GM12873 (cell line): Measurements from ENCODE around the gene ADAMTSL2.

Experiments
- CTCF ChIP-seq: IDR thresholded peaks from 2 replicates; pipeline ENCODE4 v1.5.1; 2012; ENCODE audit warnings: low read depth, mild to moderate bottlenecking, moderate library complexity, low read length, control low read depth; ENCODE audit not compliant: insufficient read depth; ENCODE audit errors: missing control alignments

ADAMTSL2 gene

GRCh38 chr9:133604214-133604613 lies 69.7 kb downstream of the ADAMTSL2 start:
- TF ChIP-seq CTCF, result peak; percentile 14

- no peak for TF ChIP-seq CTCF
Observed at GRCh38 chr9:133604856-133605255, 70.4 kb downstream of the ADAMTSL2 start.

- no peak for TF ChIP-seq CTCF
Observed at GRCh38 chr9:133605446-133605845, 70.9 kb downstream of the ADAMTSL2 start.

GRCh38 chr9:133605856-133606707 lies 71.6 kb downstream of the ADAMTSL2 start:
- TF ChIP-seq CTCF, result no peak

GRCh38 chr9:133606708-133607025 lies 72.2 kb downstream of the ADAMTSL2 start:
- no peak for TF ChIP-seq CTCF

- no peak for TF ChIP-seq CTCF
Observed at GRCh38 chr9:133607381-133607780, 72.9 kb downstream of the ADAMTSL2 start.

- TF ChIP-seq CTCF, result no peak
Observed at GRCh38 chr9:133607976-133608375, 73.5 kb downstream of the ADAMTSL2 start.

GRCh38 chr9:133608382-133608781 lies 73.9 kb downstream of the ADAMTSL2 start:
- no peak for TF ChIP-seq CTCF
